Mucosa of descending colon (tissue), 3 donors: ENCODE results near the gene FER. TPM values are rescaled to one million over a fixed set of nuclear protein-coding genes. Genes with fewer than 3 reads are reported as not detected.
A peak's percentile ranks its signal among the peaks of the same experiment; 100 is the strongest.
"Not testable (repeated sequence)": the region's sequence is repeated elsewhere in the genome, so short reads cannot be mapped to it uniquely, and the experiment has no call there.

ENCODE experiments used
- ATAC-seq: fragments of 200-7000 bp; cut with Tn5 transposase; one replicate; pipeline ENCODE4 v1.9.1; 2020; ENCODE audit warnings: mild to moderate bottlenecking, moderate library complexity
- DNase-seq, 3 donors: peaks; one replicate each; pipeline ENCODE4 v3.0.0-alpha.2; 2020
- H3K36me3 ChIP-seq: fragments of 200-600 bp; one replicate; pipeline ENCODE4 v1.8.0; 2021; ENCODE audit warnings: low read depth, mild to moderate bottlenecking
- H3K4me1 ChIP-seq: fragments of 200-600 bp; one replicate; pipeline ENCODE4 v1.8.0; 2021; ENCODE audit warnings: low read depth, mild to moderate bottlenecking
- H3K4me3 ChIP-seq: fragments of 200-600 bp; one replicate; pipeline ENCODE4 v1.8.0; 2021; ENCODE audit warnings: mild to moderate bottlenecking
- H3K9me3 ChIP-seq: fragments of 200-600 bp; one replicate; pipeline ENCODE4 v1.8.0; 2021; ENCODE audit warnings: mild to moderate bottlenecking
- CTCF ChIP-seq: fragments of 200-600 bp; IDR thresholded peaks from one replicate; pipeline ENCODE4 v1.8.0; 2022; ENCODE audit warnings: antibody characterized with exemption, mild to moderate bottlenecking
- intact Hi-C, 2 donors: fragments of 100-400 bp; cut with DNase I in 1 of 2; cut with micrococcal nuclease in 1 of 2; formaldehyde crosslinking; loops; one replicate each; pipeline versions ENCODE4 v1.11.0 to v1.11.1; 2022; cut with DNase I, micrococcal nuclease
- total RNA-seq, 3 donors: library from RNA; stranded (reverse); fragmentation: NEBNext Ultra II Directional in 2 of 3; extraction: Animal tissue kit (Norgen Biotek cat#: 25700) in 2 of 3; gene quantifications; one replicate each; pipeline versions ENCODE4 v1.2.1 to v1.2.4, GENCODE V29; 2021 to 2023
- donor health status: DM: no; HTN: no; CAD: no; lungs with moderate emphysema.
- donor health status: DM: no; HTN: no; CAD: no.
- donor health status: DM: no; HTN: yes; CAD: no.

Gene FER
- total RNA-seq, 3 donors from 2014 or later: 12.8 to 44.0 (median 13.6) TPM

DNA sequence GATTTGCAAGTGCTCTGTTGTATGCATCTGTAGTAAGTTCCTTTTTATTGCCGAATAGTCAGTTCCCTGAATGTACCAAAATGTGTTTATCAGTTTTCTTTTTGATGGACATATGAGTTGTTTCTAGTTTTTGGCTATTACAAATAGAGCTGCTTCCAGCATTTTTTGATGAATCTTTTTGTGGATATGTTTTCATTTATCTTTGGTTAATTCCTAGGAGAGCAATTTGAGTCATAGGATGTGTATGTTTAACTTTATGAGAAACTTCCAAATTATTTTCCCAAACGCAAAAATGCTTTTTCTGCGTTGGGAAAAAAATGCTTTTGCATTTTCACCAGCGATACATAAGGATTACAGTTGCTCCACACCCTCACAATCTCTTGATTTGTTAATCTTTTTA is 287.7 kb downstream of the FER start:
- intact Hi-C loops: no loop called here
- H3K36me3 ChIP-seq: no peaks in the 10 kb centered on the region
- no peak for TF ChIP-seq CTCF
- H3K4me3 ChIP-seq: no peak overlapping the region
- no peak for DNase-seq
- H3K4me1 ChIP-seq: no peaks in the 10 kb centered on the region
- no peaks in the 10 kb centered on the region for H3K9me3 ChIP-seq
- ATAC-seq: no peak

DNA sequence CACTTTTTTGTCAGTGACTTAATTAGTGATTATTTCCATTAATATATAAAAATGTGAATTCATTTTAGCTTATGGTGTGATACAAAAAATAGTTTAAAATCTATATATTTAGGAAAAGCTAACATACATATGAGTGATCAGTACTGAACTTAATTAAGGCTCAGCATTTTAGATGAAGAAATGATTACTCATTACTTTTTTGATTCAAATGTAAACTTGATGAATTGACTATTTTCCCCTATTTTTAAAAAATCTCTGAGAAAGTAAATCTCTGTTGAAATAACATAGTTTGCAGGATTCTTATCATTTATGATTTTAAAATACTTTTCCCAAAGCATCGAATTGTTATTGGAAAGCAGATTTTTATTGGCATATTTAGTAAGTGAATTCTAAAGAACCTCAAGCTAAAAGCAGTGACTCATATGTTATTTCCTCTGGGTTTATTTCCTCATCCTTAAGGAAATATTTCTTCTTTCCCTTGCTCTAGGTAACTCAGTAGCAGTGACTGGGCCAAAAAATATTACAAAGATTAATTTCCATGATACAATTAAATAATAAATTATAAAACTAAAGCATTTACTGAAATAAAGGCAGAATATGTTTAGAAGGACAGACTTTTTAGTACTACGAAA is 290.6 kb downstream of the FER start:
- no peaks in the 10 kb centered on the region for H3K4me1 ChIP-seq
- intact Hi-C loops: no loop called here
- DNase-seq (no peak), ATAC-seq (no peak)
- no peaks in the 10 kb centered on the region for H3K9me3 ChIP-seq
- no peak overlapping the region for H3K4me3 ChIP-seq
- H3K36me3 ChIP-seq: no peaks in the 10 kb centered on the region
- no peak for TF ChIP-seq CTCF

- no peak for DNase-seq
- H3K9me3 ChIP-seq: no peaks in the 10 kb centered on the region
- TF ChIP-seq CTCF: no peak
- H3K4me1 ChIP-seq: no peaks in the 10 kb centered on the region
- no peaks in the 10 kb centered on the region for H3K36me3 ChIP-seq
- H3K4me3 ChIP-seq: no peak overlapping the region
- ATAC-seq: peak; percentile 35
- intact Hi-C loops: no loop called here
These were observed 293.6 kb downstream of the FER start for GRCh38 chr5:109041317-109041716.

GRCh38 chr5:109045710-109046109 is 298.0 kb downstream of the FER start:
- DNase-seq (no peak), ATAC-seq (no peak)
- H3K4me1 ChIP-seq: no peaks in the 10 kb centered on the region
- no peak overlapping the region for H3K4me3 ChIP-seq
- TF ChIP-seq CTCF: no peak
- no peaks in the 10 kb centered on the region for H3K9me3 ChIP-seq
- intact Hi-C loops: no loop called here
- H3K36me3 ChIP-seq: no peaks in the 10 kb centered on the region

DNA sequence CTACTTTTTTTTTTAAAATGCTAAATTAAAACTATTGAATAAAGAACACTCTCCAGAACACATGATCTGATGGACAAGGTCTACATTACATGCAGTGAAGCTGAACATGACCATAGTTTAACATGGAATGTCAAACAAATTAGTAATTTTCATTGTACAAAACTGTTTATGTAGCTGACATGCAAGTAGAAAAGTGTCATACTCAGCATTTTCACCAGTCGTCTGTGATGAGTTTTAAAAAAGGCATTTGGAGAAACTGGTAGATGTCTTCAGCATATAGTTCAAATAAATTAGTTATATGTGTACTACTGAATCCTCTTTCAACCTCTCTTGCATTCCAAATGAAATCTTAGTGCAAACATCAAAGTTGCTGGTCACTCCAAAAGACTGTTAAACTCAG is 301.9 kb downstream of the FER start:
- DNase-seq (no peak), ATAC-seq (no peak)
- Histone ChIP-seq H3K9me3 (no peaks in the 10 kb centered on the region), H3K4me1 (no peaks in the 10 kb centered on the region), H3K36me3 (no peaks in the 10 kb centered on the region), H3K4me3 (no peak overlapping the region)
- intact Hi-C loops: no loop called here
- no peak for TF ChIP-seq CTCF

- H3K4me1 ChIP-seq, H3K36me3 ChIP-seq, intact Hi-C loops, H3K4me3 ChIP-seq, H3K9me3 ChIP-seq, ATAC-seq, DNase-seq: not testable (repeated sequence)
These were observed 302.6 kb downstream of the FER start for GRCh38 chr5:109050321-109050720.

- H3K4me1 ChIP-seq, DNase-seq, ATAC-seq, H3K9me3 ChIP-seq, H3K36me3 ChIP-seq, intact Hi-C loops, H3K4me3 ChIP-seq: not testable (repeated sequence)
These were observed 304.5 kb downstream of the FER start for GRCh38 chr5:109052216-109052615.
